AG04449 (cell line): Measurements from ENCODE around the gene TUB.

Experiments
- CTCF ChIA-PET: fragments of 350-600 bp; formaldehyde crosslinking; extraction: SDS; loops from one replicate; lab custom pipeline; 2021; ENCODE audit warnings: antibody characterized with exemption; lab: Yijun Ruan, JAX
- POLR2A ChIA-PET: fragments of 400-600, 350-600 bp; formaldehyde crosslinking; extraction: SDS; loops from one replicate; lab custom pipeline; 2020; ENCODE audit warnings: antibody characterized with exemption, inconsistent platforms; lab: Yijun Ruan, JAX
- DNase-seq: peaks from one replicate; pipeline ENCODE4 v3.0.0-alpha.2; 2010; ENCODE audit warnings: low read depth, low spot score
- H3K4me3 ChIP-seq: 2 replicates; pipeline ENCODE4 v1.5.1; 2011; ENCODE audit warnings: low read depth, mild to moderate bottlenecking, control low read depth, low read length
- CTCF ChIP-seq: IDR thresholded peaks from one replicate; pipeline ENCODE4 v1.5.1; 2011; ENCODE audit warnings: mild to moderate bottlenecking, moderate library complexity, low read length, control low read depth, inconsistent platforms; ENCODE audit not compliant: insufficient read depth; ENCODE audit errors: missing control alignments

Gene TUB

GRCh38 chr11:8093931-8094575 lies 13.0 kb downstream of the TUB start:
- POLR2A ChIA-PET, result no interaction called here
- TF ChIP-seq CTCF, result no peak
- no peak for DNase-seq
- CTCF ChIA-PET, result interaction anchor here (0.7 to 22.7 kb wide), 15 partner anchors 2 to 189 kb away, joined by 3 to 1552 read pairs (median 16); partner anchors contain the start of genes EIF3F and TUB
- no peak overlapping the region for H3K4me3 ChIP-seq

DNA sequence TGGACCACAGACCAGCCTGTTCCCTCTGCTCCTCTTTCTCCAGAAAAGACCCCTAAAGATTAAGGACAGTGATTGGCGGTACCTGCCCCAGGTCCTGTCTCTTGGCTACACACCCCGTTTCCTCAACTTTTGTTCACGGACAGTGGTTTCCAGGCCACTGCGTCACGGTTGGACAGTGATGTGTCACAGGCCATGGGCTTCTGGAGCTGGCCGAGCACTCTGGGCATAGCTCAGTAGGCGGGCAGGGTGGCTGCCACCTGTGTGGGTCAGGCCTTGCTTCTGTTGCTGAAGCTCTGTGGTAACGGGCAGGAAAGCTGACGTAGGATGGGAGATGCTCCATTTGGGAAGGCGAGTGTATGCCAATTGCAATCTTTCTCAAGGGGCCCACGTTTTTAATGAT lies 13.6 kb downstream of the TUB start:
- no peak for DNase-seq
- H3K4me3 ChIP-seq, result no peak overlapping the region
- CTCF ChIA-PET, result interaction anchor here (1.3 to 22.7 kb wide), 8 partner anchors 2 to 89 kb away, joined by 3 to 1552 read pairs (median 344); partner anchors contain the start of gene TUB
- no peak for TF ChIP-seq CTCF
- POLR2A ChIA-PET, result no interaction called here

DNA sequence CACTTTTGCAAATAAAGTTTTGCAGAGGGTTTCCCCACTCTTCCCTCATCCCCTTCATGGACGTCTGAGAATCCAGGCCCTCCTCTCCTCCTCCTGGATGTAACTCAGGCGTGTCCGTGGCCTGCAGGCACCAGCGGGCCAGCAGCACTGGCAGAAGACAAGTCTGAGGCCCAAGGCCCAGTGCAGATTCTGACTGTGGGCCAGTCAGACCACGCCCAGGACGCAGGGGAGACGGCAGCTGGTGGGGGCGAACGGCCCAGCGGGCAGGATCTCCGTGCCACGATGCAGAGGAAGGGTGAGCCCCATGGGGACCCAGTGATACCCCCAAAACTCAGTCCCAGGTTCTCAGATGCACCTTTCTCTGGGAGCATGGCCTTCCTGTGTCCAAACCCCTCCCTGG lies 14.4 kb downstream of the TUB start:
- ChIA-PET POLR2A (no interaction called here), CTCF (interaction anchor here (0.9 to 22.7 kb wide), 9 partner anchors 1 to 217 kb away, joined by 3 to 1552 read pairs (median 242); partner anchors contain the start of gene TUB)
- H3K4me3 ChIP-seq, result no peak overlapping the region

DNA sequence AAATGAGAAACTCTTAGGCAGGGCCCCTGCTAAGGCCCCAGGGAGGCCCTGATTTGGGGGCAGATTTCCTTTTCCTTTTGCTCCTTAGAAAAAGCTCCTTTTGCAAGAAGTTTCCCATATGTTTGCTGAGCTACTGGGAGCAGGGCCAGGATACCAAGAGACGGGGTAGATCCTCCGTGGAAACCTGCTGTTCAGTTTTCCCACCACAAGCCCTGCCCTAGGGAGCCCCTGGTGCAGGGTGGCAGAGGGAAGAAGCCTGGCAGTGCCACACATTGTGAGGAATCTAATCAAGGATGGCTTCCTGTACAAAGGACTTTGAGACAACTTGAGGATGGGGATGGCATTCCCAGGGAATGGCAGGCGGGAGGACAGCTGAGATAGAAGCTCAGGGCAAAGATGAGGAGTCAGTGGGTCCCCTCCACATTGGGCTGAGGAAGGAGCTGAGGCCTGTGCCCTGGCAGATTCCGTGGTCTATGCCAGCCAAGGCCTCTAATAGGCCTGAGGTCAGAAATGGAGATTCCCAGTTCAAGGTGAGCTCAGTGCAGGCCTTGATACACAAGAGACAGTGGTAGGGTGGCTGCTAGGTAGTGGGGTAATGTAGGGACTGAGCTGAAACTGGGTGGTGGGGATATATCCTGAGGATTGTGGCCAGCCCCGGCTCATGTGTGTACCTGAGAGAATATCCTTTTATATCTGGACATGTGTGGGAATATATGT lies 15.0 kb downstream of the TUB start:
- no peak for DNase-seq
- H3K4me3 ChIP-seq, result no peak overlapping the region
- ChIA-PET POLR2A (interaction anchor here (0.8 kb wide), 1 partner anchor 12 kb away, joined by 3 read pairs; no protein-coding TSS in a partner anchor), CTCF (interaction anchor here (0.9 to 22.7 kb wide), 9 partner anchors 10 to 217 kb away, joined by 3 to 1552 read pairs (median 68); partner anchors contain the start of genes EIF3F and TUB)
- TF ChIP-seq CTCF, result no peak

More for the DNA sequence above, 14.4 kb downstream of the TUB start:
- no peak for TF ChIP-seq CTCF
- no peak for DNase-seq

GRCh38 chr11:8096575-8096974 lies 15.6 kb downstream of the TUB start:
- no peak for DNase-seq
- ChIA-PET POLR2A (interaction anchor here (0.8 kb wide), 1 partner anchor 12 kb away, joined by 3 read pairs; no protein-coding TSS in a partner anchor), CTCF (interaction anchor here (1.4 to 22.7 kb wide), 9 partner anchors 11 to 204 kb away, joined by 5 to 1552 read pairs (median 68); partner anchors contain the start of genes EIF3F and TUB)
- no peak for TF ChIP-seq CTCF
- no peak overlapping the region for H3K4me3 ChIP-seq
